GM12873 (cell line): ENCODE data around the gene MESP1.

Experiments used
- CTCF ChIP-seq: IDR thresholded peaks from 2 replicates; pipeline ENCODE4 v1.5.1; 2012; ENCODE audit warnings: low read depth, mild to moderate bottlenecking, moderate library complexity, low read length, control low read depth; ENCODE audit not compliant: insufficient read depth; ENCODE audit errors: missing control alignments

The MESP1 gene

GRCh38 chr15:89760303-89761008 lies 9.4 kb upstream of the MESP1 start:
- peak; percentile 99 for TF ChIP-seq CTCF

DNA sequence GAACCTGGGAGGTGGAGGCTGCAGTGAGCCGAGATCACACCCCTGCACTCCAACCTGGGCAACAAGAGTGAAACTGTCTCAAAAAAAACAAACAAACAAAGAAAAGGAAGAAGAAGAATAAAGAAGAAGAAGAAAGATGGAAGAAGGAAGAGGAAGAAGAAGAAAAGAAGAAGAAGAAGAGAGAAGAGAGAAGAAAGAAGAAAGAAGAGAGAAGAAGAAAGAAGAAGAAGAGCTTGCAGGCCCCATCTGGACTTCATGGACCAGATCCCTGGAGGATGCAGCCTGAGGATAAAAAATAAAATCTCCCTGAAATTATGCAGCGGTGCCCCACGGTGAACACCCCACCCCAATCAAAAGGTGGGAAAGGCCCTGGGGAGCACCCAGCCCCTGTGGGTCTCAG lies 8.8 kb upstream of the MESP1 start:
- no peak for TF ChIP-seq CTCF

GRCh38 chr15:89758981-89759380 lies 7.9 kb upstream of the MESP1 start:
- no peak for TF ChIP-seq CTCF

- no peak for TF ChIP-seq CTCF
Observed at GRCh38 chr15:89758283-89758682, 7.2 kb upstream of the MESP1 start.

- TF ChIP-seq CTCF = no peak
Observed at GRCh38 chr15:89756897-89757296, 5.8 kb upstream of the MESP1 start.

DNA sequence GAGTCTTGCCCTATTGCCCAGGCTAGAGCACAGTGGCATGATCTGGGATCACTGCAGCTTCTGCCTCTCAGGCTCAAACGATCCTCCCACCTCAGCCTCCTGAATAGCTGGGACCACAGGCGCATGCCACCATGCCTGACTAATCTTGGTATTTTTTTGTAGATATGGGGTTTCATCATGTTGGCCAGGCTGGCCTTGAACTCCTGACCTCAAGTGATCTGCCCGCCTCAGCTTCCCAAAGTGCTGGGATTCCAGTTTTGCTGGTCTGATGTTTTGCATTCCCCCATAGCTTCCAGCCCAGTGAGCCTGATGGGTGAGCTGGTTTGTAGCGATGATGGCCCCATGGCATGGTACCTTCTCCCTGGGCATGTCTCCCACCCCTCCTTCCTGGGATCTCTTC lies 4.7 kb upstream of the MESP1 start:
- no peak for TF ChIP-seq CTCF

GRCh38 chr15:89754361-89755154 lies 3.5 kb upstream of the MESP1 start:
- TF ChIP-seq CTCF = no peak
